Parathyroid adenoma (tissue), 2 donors: ENCODE results near the gene CC2D1A.

ENCODE experiments used
- H2AFZ ChIP-seq: fragments of 300-600 bp; sonication (generic); one replicate; pipeline ENCODE4 v1.7.0; 2017; ENCODE audit warnings: antibody characterized with exemption, mild to moderate bottlenecking
- H3K27ac ChIP-seq: fragments of 300-600 bp; sonication (generic); one replicate; pipeline ENCODE4 v1.7.0; 2017
- H3K27me3 ChIP-seq: fragments of 300-600 bp; sonication (generic); one replicate; pipeline ENCODE4 v1.7.0; 2017; ENCODE audit warnings: low read length; ENCODE audit not compliant: control insufficient read depth, insufficient read depth
- H3K36me3 ChIP-seq: fragments of 300-600 bp; sonication (generic); one replicate; pipeline ENCODE4 v1.7.0; 2017; ENCODE audit warnings: low read length; ENCODE audit not compliant: control insufficient read depth, insufficient read depth
- H3K4me1 ChIP-seq: fragments of 300-600 bp; sonication (generic); one replicate; pipeline ENCODE4 v1.7.0; 2017; ENCODE audit warnings: control low read depth
- H3K4me2 ChIP-seq: fragments of 300-600 bp; sonication (generic); one replicate; pipeline ENCODE4 v1.7.0; 2017; ENCODE audit warnings: low read length
- H3K4me3 ChIP-seq: fragments of 300-600 bp; sonication (generic); one replicate; pipeline ENCODE4 v1.7.0; 2017; ENCODE audit warnings: low read depth, low read length
- H3K79me2 ChIP-seq: fragments of 300-600 bp; sonication (generic); one replicate; pipeline ENCODE4 v1.7.0; 2017; ENCODE audit warnings: control low read depth
- H3K9ac ChIP-seq: fragments of 300-600 bp; sonication (generic); one replicate; pipeline ENCODE4 v1.7.0; 2017; ENCODE audit warnings: mild to moderate bottlenecking
- H3K9me3 ChIP-seq: fragments of 300-600 bp; sonication (generic); one replicate; pipeline ENCODE4 v1.7.0; 2017; ENCODE audit warnings: low read length; ENCODE audit not compliant: control insufficient read depth
- TF ChIP-seq, protein P1 (sequence below): fragments of 300-600 bp; sonication (generic); IDR thresholded peaks from one replicate; pipeline ENCODE4 v1.7.0; 2017; ENCODE audit warnings: antibody characterized with exemption, mild to moderate bottlenecking
- donor health status: primary hyperparathyroidism.

Gene CC2D1A

DNA sequence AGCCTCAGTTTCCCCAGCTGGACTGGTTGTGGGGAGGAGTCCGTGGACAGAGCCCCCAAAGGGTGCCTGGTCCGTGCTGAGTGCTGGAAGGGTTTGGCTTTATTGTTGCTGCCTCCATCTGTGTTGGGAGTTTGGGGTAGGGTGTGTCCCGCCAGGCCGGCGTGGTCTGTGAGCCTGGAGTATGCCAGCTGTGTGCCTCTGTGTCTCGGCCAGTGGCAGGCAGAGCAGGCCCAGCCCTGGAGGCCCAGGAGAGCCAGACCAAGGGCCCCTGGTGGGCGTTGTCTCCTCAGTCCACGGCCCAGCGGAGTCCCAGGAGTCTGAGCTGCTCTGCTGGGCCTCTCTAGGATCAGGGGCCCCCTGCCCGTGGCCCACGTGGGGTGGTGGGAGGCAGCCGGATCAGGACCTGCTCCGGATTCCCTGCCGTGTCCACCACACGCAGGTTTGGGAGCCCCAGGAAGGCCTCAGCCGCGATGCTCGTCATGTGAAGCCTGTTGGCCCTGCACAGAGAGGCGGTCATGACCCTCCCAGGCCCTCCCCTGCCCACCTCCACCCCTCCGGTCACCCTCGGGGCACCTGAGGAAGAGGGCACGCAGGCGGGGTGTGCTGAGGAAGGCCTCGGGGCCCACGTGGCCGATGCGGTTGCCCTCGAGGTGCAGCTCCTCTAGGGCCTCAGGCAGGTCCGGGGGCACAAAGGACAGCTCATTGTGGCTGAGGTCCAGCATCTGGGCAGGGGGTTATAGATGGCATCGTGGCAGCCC is 25.6 kb downstream of the CC2D1A start:
- Histone ChIP-seq H3K9ac (no peak overlapping the region), H3K9me3 (no peaks in the 10 kb centered on the region), H3K27me3 (no peaks in the 10 kb centered on the region), H3K36me3 (no peaks in the 10 kb centered on the region), H3K27ac (no peak overlapping the region), H3K4me2 (no peak overlapping the region), H3K4me1 (no peaks in the 10 kb centered on the region), H3K4me3 (no peak overlapping the region), H2AFZ (no peak overlapping the region), H3K79me2 (no peaks in the 10 kb centered on the region)
- TF ChIP-seq, protein P1, sequence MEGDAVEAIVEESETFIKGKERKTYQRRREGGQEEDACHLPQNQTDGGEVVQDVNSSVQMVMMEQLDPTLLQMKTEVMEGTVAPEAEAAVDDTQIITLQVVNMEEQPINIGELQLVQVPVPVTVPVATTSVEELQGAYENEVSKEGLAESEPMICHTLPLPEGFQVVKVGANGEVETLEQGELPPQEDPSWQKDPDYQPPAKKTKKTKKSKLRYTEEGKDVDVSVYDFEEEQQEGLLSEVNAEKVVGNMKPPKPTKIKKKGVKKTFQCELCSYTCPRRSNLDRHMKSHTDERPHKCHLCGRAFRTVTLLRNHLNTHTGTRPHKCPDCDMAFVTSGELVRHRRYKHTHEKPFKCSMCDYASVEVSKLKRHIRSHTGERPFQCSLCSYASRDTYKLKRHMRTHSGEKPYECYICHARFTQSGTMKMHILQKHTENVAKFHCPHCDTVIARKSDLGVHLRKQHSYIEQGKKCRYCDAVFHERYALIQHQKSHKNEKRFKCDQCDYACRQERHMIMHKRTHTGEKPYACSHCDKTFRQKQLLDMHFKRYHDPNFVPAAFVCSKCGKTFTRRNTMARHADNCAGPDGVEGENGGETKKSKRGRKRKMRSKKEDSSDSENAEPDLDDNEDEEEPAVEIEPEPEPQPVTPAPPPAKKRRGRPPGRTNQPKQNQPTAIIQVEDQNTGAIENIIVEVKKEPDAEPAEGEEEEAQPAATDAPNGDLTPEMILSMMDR = no peak

DNA sequence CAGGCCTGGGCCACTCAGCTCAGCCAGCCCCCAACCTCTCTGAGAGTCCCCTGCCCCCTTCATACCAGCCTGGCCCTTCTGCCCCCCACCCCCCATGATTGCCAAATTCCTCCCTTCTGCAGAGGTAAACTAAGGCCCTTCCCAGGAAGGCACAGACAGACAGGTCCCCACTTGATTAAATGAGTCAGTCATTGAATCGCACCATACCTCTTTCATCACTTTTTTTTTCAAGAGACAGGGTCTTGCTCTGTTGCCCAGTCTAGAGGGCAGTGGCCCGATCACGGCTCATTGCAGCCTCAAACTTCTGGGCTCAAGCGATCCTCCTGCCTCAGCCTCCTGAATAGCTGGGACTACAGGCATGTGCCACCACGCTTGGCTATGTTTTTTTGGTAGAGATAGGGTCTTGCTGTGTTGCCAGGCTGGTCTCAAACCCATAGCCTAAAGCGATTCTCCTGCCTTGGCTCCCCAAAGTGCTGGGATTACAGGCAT is 26.2 kb downstream of the CC2D1A start:
- TF ChIP-seq, protein P1 = no peak
- Histone ChIP-seq H3K9me3 (no peaks in the 10 kb centered on the region), H3K4me1 (no peaks in the 10 kb centered on the region), H3K9ac (no peak overlapping the region), H3K36me3 (no peaks in the 10 kb centered on the region), H3K4me3 (no peak overlapping the region), H3K4me2 (no peak overlapping the region), H3K27ac (no peak overlapping the region), H3K79me2 (no peaks in the 10 kb centered on the region), H2AFZ (no peak overlapping the region), H3K27me3 (no peaks in the 10 kb centered on the region)

DNA sequence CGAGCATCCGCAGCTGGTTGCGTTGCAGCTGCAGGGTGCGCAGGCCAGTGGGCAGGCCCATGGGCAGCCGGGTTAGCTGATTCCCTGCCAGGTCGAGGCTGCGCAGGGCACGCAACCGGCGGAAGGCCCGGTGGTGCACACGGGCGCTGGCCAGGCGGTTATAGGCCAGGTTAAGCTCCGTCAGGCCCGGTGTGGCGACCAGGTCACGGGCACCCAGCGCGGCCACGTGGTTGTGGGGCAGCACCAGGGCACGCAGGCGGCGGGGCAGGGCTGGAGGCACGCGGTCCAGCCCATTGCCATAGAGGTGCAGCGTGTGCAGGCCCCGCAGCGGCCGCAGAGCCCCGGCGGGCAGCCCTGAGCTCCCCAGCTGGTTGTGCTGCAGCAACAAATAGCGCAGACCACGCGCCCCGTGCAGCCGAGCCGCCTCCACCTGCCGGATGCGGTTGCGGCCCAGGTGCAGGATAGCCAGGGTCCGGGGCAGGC is 27.0 kb downstream of the CC2D1A start:
- Histone ChIP-seq H3K4me1 (no peaks in the 10 kb centered on the region), H3K4me3 (no peak overlapping the region), H2AFZ (no peak overlapping the region), H3K9me3 (no peaks in the 10 kb centered on the region), H3K27me3 (no peaks in the 10 kb centered on the region), H3K79me2 (no peaks in the 10 kb centered on the region), H3K4me2 (no peak overlapping the region), H3K27ac (no peak overlapping the region), H3K9ac (no peak overlapping the region), H3K36me3 (no peaks in the 10 kb centered on the region)
- TF ChIP-seq, protein P1 = no peak

DNA sequence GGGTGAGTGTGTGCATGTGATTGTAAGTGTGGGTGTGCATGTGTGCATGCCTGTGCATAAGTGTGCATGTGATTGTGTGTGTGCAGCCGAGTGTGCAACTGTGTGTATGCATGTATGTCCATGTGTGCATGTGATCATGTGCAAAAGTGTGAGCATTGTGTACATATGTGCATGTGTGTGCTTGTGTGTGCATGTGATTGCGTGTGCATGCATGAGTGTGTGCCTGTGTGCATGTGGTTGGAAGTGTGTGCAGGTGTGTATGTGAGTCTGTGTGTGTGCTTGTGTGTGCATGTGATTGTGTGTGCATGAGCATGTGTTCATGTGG is 28.7 kb downstream of the CC2D1A start:
- Histone ChIP-seq H3K4me3 (no peak overlapping the region), H3K4me1 (no peaks in the 10 kb centered on the region), H3K9ac (no peak overlapping the region), H3K36me3 (no peaks in the 10 kb centered on the region), H3K79me2 (no peaks in the 10 kb centered on the region), H3K27me3 (no peaks in the 10 kb centered on the region), H3K27ac (no peak overlapping the region), H2AFZ (no peak overlapping the region), H3K9me3 (no peaks in the 10 kb centered on the region), H3K4me2 (no peak overlapping the region)
- TF ChIP-seq, protein P1 = no peak
